ENCODE data around the gene EVI2B. TPM values are rescaled to one million over a fixed set of nuclear protein-coding genes. Genes with fewer than 3 reads are reported as not detected.

Gene EVI2B
- not detected in 2 replicates for total RNA-seq

GRCh38 chr17:31313982-31314781 is at the start of gene EVI2B:
Gene EVI2B (minus strand): TSS chr17:31314054. CDS start chr17:31305609, 8,445 bp downstream.

DNA sequence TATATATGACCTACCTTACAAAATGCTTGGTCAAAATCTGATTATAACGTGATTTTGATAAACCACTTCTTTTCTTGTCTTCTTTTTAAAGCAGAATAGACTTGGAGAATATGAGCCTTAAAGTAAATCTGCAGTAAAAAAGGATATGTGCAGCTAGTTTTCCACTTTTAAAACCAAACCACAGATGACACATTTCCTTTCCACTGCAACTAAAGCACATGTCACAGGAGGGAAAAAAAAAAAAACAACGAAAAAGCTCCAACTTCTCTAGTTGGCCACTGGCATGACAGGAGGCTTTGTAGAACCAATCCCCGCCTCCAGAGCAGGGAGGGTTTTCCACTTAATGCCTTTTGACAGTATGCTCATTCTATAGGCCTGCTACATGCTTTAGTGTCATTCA is 7.6 kb upstream of the EVI2B start, which contains the start of gene EVI2A:
Gene EVI2A, minus strand, starts transcription at position 142 of the 400 bp plus-strand sequence. CDS start 2,609 bp downstream, outside the sequence.

DNA sequence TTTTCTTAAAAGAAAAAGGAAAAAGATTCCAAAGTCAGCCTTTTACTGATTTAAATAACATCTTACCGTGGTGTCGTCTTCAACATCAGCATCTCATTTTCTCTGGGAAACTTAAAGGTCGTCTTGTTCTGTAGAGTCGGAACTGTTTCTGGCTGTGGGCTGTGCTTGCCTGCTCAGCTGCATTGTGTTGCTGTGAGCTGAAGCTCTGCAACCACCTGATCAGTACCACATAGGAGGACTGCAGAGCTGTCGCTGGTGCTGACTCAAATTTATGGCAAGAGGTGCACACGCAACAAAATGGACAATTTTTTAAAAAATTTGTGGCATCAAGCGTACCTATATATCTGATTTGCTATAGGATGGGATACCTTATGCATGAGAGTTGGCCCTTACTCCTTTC is 16.8 kb downstream of the EVI2B start, which contains the start of gene OMG:
Gene OMG, minus strand, starts transcription at position 150 of the 400 bp plus-strand sequence. CDS start 908 bp downstream, outside the sequence.

Other genes starting within 250 kb of the EVI2B start
- gene NF1, start 219.1 kb downstream of the EVI2B start, total RNA-seq, result 43.6 and 47.7 TPM in 2 replicates
- not detected in 2 replicates for gene OMG, start 16.8 kb downstream of the EVI2B start, total RNA-seq
- 0.39 TPM in 1 of 2 replicates, not detected in the other for gene EVI2A, start 7.6 kb upstream of the EVI2B start, total RNA-seq
- gene RAB11FIP4, start 77.6 kb upstream of the EVI2B start, total RNA-seq, result 17.3 and 24.5 TPM in 2 replicates